Gastroesophageal sphincter (tissue), 4 donors: Measurements from ENCODE around the gene SOX8. TPM values are rescaled to one million over a fixed set of nuclear protein-coding genes. Genes with fewer than 3 reads are reported as not detected.

Experiments used
- ATAC-seq: fragments of 150-250 bp; one replicate; pipeline ENCODE4 v1.9.1; 2016; ENCODE audit warnings: mild to moderate bottlenecking, moderate library complexity
- H3K27ac ChIP-seq, 4 donors: fragments of 200-600 bp; sonication (generic) in 3 of 4; 1 replicate in 3 of 4; 2 replicates in 1 of 4; pipeline ENCODE4 v1.5.1; 2016 to 2019
- H3K27me3 ChIP-seq: fragments of 200-600 bp; sonication (generic); one replicate; pipeline ENCODE4 v1.5.1; 2019
- H3K36me3 ChIP-seq, 2 donors: fragments of 200-600 bp; sonication (generic); one replicate each; pipeline ENCODE4 v1.5.1; 2019; ENCODE audit warnings: control low read depth in 1 of 2
- H3K4me1 ChIP-seq, 3 donors: fragments of 200-600 bp; sonication (generic); 1 replicate in 2 of 3; 2 replicates in 1 of 3; pipeline ENCODE4 v1.5.1; 2016 to 2019; ENCODE audit warnings: control low read depth in 2 of 3
- H3K4me3 ChIP-seq, 2 donors: fragments of 200-600 bp; sonication (generic); one replicate each; pipeline ENCODE4 v1.5.1; 2019; ENCODE audit warnings: mild to moderate bottlenecking in 1 of 2, moderate library complexity in 1 of 2
- H3K9me3 ChIP-seq, 3 donors: fragments of 200-600 bp; sonication (generic); one replicate each; pipeline ENCODE4 v1.5.1; 2017 to 2019; ENCODE audit warnings: control low read depth in 2 of 3
- EP300 ChIP-seq: sonication (generic); formaldehyde crosslinking; IDR thresholded peaks from one replicate; pipeline ENCODE4 v1.6.1; 2017; ENCODE audit warnings: antibody characterized with exemption, mild to moderate bottlenecking
- POLR2A ChIP-seq, 2 donors: fragments of 450-650 bp; IDR thresholded peaks; one replicate each; pipeline ENCODE4 v1.6.1; 2017; ENCODE audit warnings: antibody characterized with exemption in 2 of 2, mild to moderate bottlenecking in 2 of 2, moderate library complexity in 1 of 2
- POLR2AphosphoS5 ChIP-seq: sonication (generic); formaldehyde crosslinking; IDR thresholded peaks from one replicate; pipeline ENCODE4 v1.6.1; 2017; ENCODE audit warnings: antibody characterized with exemption
- WGBS, 2 donors: methylation state at CpG; one replicate each; pipeline ENCODE4 v1.1.5; 2018; ENCODE audit warnings: low coverage in 1 of 2; 5-methylcytosine and 5-hydroxymethylcytosine counted together
- total RNA-seq, 4 donors: library from RNA; depleted of rRNA; stranded (reverse); fragments of >200 nt; gene quantifications; one replicate each; pipeline ENCODE4 v1.1.0, GENCODE V29; 2016
- TF ChIP-seq, protein P1 (sequence below), 4 experiments: fragments of 200-600 bp in 2 of 4; fragments of 450-650 bp in 2 of 4; sonication (generic) in 1 of 4; IDR thresholded peaks; one replicate each; pipeline ENCODE4 v1.5.1; 2017 to 2019; ENCODE audit warnings: antibody characterized with exemption in 4 of 4, mild to moderate bottlenecking in 2 of 4, moderate library complexity in 2 of 4

Gene SOX8
- total RNA-seq, 4 donors from 2014 or later: 2.0 to 4.5 (median 3.6) TPM

DNA sequence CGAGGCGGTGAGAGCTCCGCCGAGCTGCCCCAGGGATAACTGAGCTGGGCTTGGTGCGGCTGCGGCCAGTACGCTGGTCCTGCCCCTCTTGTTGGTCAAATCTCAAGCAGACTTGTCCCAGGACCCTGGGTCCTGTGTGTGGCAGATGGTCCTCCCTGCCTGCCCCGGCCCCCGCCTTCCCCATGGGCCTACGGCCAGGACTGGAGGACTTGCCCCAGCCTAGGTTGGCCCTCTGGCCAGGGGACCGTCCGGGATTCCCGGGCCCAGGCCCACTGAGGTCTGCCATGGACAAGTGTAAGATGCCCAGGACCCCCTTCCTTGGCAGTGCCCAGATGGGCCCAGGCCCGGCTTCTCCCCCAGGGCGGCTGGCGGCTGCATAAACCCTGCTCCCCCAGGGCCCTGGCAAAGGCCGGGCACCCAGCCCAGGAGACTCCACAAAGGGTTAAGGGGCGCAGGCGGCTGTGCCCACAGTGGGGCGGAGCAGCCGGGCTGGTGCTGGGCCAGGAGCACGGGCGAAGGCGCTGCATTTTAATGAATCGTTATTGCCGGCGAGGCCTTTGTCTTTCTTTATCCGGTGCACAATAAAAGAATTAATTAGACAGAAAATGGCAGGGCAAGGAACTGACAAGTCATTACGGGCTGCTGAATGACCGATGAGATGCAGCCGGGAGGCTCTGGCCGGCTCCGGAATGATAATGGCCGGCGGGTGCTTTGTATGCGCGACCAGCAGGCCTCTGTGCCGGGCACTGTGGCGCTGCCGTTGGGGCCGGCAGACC, 9.1 kb downstream of the SOX8 start:
- WGBS, 2 donors: 58% methylated on average over 7 of the region's 41 CpGs; no CpG with 5 or more reads in 1 of the 2 donors
- TF ChIP-seq, protein P1, sequence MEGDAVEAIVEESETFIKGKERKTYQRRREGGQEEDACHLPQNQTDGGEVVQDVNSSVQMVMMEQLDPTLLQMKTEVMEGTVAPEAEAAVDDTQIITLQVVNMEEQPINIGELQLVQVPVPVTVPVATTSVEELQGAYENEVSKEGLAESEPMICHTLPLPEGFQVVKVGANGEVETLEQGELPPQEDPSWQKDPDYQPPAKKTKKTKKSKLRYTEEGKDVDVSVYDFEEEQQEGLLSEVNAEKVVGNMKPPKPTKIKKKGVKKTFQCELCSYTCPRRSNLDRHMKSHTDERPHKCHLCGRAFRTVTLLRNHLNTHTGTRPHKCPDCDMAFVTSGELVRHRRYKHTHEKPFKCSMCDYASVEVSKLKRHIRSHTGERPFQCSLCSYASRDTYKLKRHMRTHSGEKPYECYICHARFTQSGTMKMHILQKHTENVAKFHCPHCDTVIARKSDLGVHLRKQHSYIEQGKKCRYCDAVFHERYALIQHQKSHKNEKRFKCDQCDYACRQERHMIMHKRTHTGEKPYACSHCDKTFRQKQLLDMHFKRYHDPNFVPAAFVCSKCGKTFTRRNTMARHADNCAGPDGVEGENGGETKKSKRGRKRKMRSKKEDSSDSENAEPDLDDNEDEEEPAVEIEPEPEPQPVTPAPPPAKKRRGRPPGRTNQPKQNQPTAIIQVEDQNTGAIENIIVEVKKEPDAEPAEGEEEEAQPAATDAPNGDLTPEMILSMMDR (IDR thresholded peaks at IDR 0.05): no peak
- TF ChIP-seq POLR2AphosphoS5 (no peak), EP300 (no peak), POLR2A (IDR thresholded peaks at IDR 0.05) (no peak)
- Histone ChIP-seq H3K4me3 (no peak overlapping the region), H3K27ac (no peak overlapping the region), H3K27me3 (peaks cover 86% of the 10 kb centered on the region), H3K9me3 (peaks cover 0 to 25% (median 0%) of the 10 kb centered on the region in 3 donors), H3K4me1 (no peaks in the 10 kb centered on the region), H3K36me3 (no peaks in the 10 kb centered on the region)
- ATAC-seq: no peak

DNA sequence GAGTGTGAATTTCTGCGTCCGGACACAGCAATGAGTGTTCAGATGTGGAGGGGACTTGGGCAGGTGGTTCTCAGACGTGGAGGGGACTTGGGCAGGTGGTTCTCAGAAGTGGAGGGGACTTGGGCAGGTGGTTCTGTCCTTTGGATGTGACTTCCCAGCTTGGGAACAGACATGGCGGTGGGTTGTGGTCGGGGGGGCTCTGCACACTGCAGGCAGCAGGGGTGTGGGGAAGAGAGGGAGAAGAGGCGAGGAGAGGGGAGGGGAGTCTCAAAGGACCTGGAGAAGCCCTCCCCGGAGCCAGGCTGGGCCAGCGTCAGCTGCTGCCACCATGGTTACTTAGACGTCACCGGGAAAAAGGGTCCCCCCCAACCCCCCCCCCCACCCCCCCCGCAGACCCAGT, 9.8 kb downstream of the SOX8 start:
- peaks cover 0 to 31% (median 0%) of the 10 kb centered on the region in 3 donors for H3K9me3 ChIP-seq
- ATAC-seq: no peak
- peaks cover 86% of the 10 kb centered on the region for H3K27me3 ChIP-seq
- TF ChIP-seq POLR2A (IDR thresholded peaks at IDR 0.05) (no peak), EP300 (no peak), POLR2AphosphoS5 (no peak)
- TF ChIP-seq, protein P1 (IDR thresholded peaks at IDR 0.05): no peak
- no peak overlapping the region for H3K4me3 ChIP-seq
- 56 to 73% methylated on average over 2 of the region's 11 CpGs for WGBS, 2 donors
- H3K27ac ChIP-seq: no peak overlapping the region
- no peaks in the 10 kb centered on the region for H3K36me3 ChIP-seq
- no peaks in the 10 kb centered on the region for H3K4me1 ChIP-seq

DNA sequence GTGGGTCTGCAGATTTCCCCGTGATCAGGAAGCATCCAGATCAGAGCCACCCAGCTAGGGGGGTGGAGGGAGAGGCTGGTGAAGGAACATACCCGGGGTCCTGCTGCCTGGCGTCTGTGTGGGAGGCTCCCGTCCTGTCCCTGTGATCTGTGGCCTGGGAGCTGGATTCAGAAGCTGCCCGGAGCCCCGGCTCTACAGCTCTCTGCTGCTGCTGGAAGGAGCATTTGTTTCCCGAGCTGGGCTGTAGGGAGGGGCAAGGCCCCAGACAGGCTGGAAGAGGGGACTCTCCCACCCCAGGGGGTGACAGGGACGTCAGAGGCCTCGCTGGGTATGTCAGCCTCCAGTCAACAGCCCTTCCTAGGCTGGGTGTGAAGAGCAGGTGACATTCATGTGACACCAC, 10.2 kb downstream of the SOX8 start:
- ATAC-seq: no peak
- WGBS, 2 donors: no CpG with 5 or more reads among the region's 9 CpGs
- H3K27ac ChIP-seq: no peak overlapping the region
- peaks cover 87% of the 10 kb centered on the region for H3K27me3 ChIP-seq
- H3K4me1 ChIP-seq: no peaks in the 10 kb centered on the region
- TF ChIP-seq POLR2AphosphoS5: no peak
- TF ChIP-seq, protein P1 (IDR thresholded peaks at IDR 0.05): no peak
- TF ChIP-seq POLR2A (IDR thresholded peaks at IDR 0.05): no peak
- no peaks in the 10 kb centered on the region for H3K36me3 ChIP-seq
- no peak overlapping the region for H3K4me3 ChIP-seq
- peaks cover 0 to 36% (median 0%) of the 10 kb centered on the region in 3 donors for H3K9me3 ChIP-seq

DNA sequence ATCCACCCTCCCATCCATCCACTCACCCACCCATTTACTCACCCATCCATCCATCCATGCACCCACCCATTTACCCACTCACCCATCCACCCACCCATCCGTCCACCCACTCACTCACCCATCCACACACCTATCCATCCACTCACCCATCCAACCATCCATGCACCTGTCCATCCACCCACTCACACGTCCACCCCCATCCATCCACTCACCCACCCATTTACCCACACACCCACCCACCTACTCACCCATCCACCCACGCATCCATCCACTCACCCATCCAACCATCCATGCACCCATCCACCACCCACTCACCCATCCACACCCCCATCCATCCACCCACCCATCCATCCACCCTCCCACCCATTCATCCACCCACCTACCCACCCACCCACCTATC, 12.2 kb downstream of the SOX8 start:
- TF ChIP-seq POLR2AphosphoS5 (no peak), POLR2A (IDR thresholded peaks at IDR 0.05) (no peak), EP300 (no peak)
- TF ChIP-seq, protein P1 (IDR thresholded peaks at IDR 0.05): no peak
- Histone ChIP-seq H3K4me1 (no peaks in the 10 kb centered on the region), H3K9me3 (peaks cover 0 to 40% (median 0%) of the 10 kb centered on the region in 3 donors), H3K36me3 (no peaks in the 10 kb centered on the region), H3K27ac (no peak overlapping the region), H3K27me3 (peaks cover 87% of the 10 kb centered on the region), H3K4me3 (no peak overlapping the region)
- no peak for ATAC-seq
- WGBS, 2 donors: 79 to 92% methylated on average over 3 of the region's 3 CpGs

DNA sequence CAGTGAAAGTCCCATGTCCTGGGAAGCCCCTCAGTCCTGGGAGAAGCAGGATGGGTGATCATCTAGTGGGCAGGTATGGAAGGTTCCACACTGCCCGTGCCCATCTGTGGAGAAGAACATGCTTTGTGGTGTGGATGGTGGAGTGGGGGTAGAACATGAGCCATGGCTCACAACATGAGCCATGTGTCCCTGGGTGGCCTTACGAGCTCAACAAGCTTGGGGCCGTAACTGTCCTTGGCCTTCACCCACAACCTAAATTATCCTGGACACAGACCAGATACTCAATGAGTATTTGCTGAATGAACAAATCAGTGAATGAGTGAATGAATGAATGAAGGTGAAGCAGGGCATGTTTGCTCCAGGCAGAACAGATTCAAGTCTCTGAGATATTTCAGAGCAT, 13.5 kb downstream of the SOX8 start:
- H3K4me1 ChIP-seq: no peaks in the 10 kb centered on the region
- H3K27me3 ChIP-seq: peaks cover 85% of the 10 kb centered on the region
- TF ChIP-seq POLR2A (IDR thresholded peaks at IDR 0.05) (no peak), EP300 (no peak)
- H3K4me3 ChIP-seq: no peak overlapping the region
- ATAC-seq: no peak
- no peaks in the 10 kb centered on the region for H3K36me3 ChIP-seq
- 69 to 73% methylated on average over 2 to 3 of the region's 3 CpGs for whole genome bisulfite sequencing, 2 donors
- H3K9me3 ChIP-seq: peaks cover 0 to 40% (median 0%) of the 10 kb centered on the region in 3 donors
- H3K27ac ChIP-seq: no peak overlapping the region
